D721Med (cell line): ENCODE data around the gene ESPN.

Experiments used
- DNase-seq: peaks from one replicate; pipeline ENCODE4 v3.0.0; 2011; ENCODE audit warnings: low spot score; ENCODE audit not compliant: insufficient read length
- FAIRE-seq: peaks from 2 replicates; lab custom pipeline; 2011; peaks lifted over from hg19 to GRCh38; lab: Jason Lieb, UNC
- TF ChIP-seq, protein P1 (sequence below): IDR thresholded peaks from 2 replicates; pipeline ENCODE4 v1.5.1; 2012; ENCODE audit warnings: mild to moderate bottlenecking, control low read depth; ENCODE audit not compliant: insufficient read depth; ENCODE audit errors: missing control alignments

Gene ESPN

DNA sequence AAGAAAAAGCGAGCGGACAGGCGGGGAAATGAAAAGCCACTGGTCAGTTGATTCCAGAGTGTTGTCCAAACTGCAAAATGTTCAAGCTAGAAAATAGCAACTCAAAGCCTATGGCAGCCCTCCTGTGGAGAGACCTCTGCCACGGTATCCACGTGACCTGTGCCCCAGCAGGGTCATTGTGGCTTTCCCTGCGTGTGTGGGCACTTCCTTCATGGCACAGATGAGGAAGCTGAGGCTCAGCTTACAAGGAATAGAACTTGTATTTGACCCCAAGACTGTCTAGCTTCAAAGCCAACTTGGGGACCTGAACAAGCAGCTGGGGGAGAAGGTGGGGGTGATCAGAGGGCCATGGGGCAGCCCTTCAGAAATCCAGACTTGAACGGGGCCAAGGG is 82.5 kb downstream of the ESPN start:
- no peak for DNase-seq
- TF ChIP-seq, protein P1, sequence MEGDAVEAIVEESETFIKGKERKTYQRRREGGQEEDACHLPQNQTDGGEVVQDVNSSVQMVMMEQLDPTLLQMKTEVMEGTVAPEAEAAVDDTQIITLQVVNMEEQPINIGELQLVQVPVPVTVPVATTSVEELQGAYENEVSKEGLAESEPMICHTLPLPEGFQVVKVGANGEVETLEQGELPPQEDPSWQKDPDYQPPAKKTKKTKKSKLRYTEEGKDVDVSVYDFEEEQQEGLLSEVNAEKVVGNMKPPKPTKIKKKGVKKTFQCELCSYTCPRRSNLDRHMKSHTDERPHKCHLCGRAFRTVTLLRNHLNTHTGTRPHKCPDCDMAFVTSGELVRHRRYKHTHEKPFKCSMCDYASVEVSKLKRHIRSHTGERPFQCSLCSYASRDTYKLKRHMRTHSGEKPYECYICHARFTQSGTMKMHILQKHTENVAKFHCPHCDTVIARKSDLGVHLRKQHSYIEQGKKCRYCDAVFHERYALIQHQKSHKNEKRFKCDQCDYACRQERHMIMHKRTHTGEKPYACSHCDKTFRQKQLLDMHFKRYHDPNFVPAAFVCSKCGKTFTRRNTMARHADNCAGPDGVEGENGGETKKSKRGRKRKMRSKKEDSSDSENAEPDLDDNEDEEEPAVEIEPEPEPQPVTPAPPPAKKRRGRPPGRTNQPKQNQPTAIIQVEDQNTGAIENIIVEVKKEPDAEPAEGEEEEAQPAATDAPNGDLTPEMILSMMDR: no peak
- no peak for FAIRE-seq

DNA sequence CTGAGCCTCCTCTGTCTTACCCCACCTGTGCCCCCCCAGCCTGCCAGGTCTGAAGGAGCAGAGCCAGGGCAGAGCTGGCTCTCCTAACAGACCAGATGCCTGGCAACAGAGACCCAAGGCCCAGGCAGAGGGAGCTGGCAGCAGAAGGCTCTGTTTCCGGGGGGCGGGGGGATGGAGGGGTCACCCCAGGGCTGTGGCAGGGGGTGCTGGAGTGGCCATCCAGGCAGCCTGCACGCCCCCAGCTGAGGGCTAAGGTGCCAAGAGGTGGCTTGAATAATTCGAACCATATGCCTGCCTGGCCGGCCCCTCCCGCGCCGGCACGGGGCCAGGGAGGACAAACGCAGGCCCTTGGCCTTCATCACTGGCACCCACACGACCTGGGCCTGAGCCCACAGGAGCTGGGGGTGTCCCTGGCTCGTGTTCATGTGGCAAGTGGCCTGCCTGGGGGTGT is 82.9 kb downstream of the ESPN start:
- no peak for DNase-seq
- TF ChIP-seq, protein P1: no peak
- no peak for FAIRE-seq

DNA sequence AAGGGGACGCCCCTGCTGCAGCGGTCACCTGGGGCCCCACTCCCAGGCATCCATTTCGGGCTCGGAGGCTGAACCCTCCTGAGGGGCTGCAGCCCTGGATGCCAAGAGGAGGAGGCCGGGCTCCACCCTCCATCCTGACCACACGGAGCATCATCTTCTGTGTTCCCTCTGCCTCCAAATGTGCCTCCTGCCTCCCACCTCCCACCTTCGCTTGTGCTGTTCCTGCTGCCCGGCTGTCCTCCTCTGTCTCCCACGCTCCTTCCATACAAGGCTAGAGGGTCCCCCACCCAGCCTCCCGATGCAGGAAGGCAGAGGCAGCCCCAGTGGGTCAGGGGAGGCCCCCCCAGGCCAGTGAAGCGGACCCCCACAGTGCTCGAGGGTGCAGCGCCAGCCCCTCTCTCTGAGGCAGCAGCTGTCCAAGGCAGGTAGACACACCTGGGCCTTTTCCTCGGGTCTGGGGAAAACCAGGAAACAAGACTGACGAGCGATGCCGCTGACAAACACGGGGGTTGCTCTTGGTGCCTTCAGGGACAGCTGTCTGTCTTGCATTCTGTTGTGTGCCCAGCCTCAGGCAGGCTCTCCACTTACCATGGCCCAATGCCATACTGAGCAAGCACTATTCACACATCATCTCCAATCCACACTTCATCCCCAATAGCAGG is 83.7 kb downstream of the ESPN start:
- FAIRE-seq (no peak), DNase-seq (no peak)

DNA sequence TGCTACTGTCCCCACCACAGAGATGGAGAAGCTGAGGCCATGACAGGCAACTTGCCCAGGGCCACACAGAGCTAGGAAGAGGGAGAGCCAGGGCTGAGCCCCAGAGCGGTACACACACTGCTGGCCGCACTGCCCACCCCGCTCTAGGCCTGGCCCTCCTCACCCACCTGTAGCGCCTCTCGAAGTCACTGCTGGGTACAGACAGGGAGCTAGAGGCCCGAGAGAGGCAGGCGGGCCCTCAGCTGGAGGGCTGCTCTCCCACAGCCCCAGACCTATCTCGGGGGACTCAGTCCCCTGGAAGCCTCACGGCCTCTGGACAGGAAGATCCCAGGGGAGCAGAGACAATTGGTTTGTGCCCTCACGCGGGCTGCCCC is 84.2 kb downstream of the ESPN start:
- no peak for FAIRE-seq
- DNase-seq: no peak
- TF ChIP-seq, protein P1: no peak

More for the DNA sequence above, 83.7 kb downstream of the ESPN start:
- TF ChIP-seq, protein P1: no peak

DNA sequence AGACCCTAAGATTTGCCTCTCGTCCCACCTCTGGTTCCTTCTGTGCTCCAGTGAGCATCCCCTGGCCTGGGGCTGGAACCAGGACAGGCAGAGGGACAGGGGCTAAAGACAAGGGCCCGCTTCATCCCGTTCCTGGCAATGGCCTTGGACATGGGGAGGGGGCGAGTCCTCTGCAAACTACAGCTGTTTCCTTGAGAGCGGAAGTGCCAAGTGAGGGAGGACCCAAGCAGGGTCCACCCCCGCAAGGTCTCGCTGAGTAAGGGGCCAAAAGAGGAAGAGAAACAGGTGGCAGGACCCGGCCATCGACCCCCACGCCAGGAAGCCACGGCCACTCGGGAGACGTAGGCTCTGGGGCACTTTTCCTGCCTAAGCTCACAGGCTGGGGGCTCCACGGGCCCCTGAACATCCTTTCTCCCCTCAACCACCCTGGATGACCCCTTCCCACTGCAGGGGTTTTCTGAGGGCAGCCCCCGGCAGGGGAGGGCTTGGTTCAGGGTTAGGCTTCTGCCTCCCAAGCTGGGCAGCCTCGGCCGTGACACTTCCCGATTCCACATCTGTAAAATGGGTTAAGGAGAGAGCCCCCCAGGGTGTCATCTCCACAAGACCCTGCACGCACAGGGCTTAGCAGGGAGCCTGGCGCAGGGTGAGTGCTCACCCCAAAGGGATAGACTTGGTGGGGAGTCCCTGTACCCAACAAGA is 84.8 kb downstream of the ESPN start:
- FAIRE-seq (no peak), DNase-seq (no peak)
- TF ChIP-seq, protein P1: no peak

DNA sequence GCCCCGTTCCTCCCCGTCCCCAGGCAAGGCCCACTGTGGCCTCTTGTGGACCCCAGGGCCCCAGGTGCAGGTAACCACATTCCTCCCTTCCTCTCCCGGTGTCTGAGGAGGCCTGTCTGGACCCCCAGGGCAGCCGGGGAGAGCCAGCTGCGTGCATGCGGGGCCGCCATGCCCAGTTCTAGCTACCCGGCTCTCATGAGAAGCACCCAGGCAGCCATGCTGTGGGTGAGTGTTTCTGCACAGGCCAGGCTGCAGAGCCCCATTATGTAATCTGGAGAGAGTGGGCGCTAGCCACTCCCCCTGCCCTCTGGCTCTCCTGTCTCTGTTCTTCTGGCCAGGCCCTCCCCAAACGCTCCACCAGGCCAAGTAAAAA is 85.3 kb downstream of the ESPN start:
- TF ChIP-seq, protein P1: no peak
- FAIRE-seq: no peak
- no peak for DNase-seq

DNA sequence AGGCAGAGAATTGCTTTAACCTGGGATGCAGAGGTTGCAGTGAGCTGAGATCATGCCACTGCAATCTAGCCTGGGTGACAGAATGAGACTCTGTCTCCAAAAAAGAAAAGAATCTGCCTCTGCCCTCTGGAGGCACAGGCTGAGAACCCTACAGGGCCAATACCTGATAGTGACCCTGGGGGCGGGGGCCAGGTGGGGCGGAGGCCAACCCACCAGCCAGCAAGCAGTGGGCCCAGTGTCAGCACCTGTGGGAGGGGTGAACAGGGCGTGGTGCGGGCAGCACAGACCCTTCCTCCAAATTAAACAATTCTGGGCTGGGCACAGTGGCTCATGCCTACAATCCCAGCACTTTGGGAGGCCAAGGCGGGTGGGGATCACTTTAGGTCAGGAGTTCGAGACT is 85.9 kb downstream of the ESPN start:
- FAIRE-seq (no peak), DNase-seq (no peak)
- TF ChIP-seq, protein P1: no peak
